ENCODE measurements around the gene TBX15. TPM values are rescaled to one million over a fixed set of nuclear protein-coding genes. Genes with fewer than 3 reads are reported as not detected.

TBX15 gene
- total RNA-seq, 3 donors from 2014 or later: not detected

- Mint-ChIP-seq H3K4me1 (ENCODE audit: low read depth) (peaks cover under 1% of the 10 kb centered on the region), H3K9me3 (no peaks in the 10 kb centered on the region), H3K36me3 (ENCODE audit: insufficient read depth) (no peaks in the 10 kb centered on the region), H3K4me3 (no peak overlapping the region), H3K27me3 (ENCODE audit: low read depth) (peaks cover 92% of the 10 kb centered on the region)
- ATAC-seq (no peak), DNase-seq (no peak)
Measured at GRCh38 chr1:118993700-118994026, 5.5 kb upstream of the TBX15 start.

GRCh38 chr1:118992868-118993699, 4.9 kb upstream of the TBX15 start:
- H3K9me3 Mint-ChIP-seq: no peaks in the 10 kb centered on the region
- H3K36me3 Mint-ChIP-seq (ENCODE audit: insufficient read depth): no peaks in the 10 kb centered on the region
- no peak overlapping the region for H3K4me3 Mint-ChIP-seq
- H3K4me1 Mint-ChIP-seq (ENCODE audit: low read depth): peaks cover 4% of the 10 kb centered on the region
- no peak for ATAC-seq
- no peak for DNase-seq
- H3K27me3 Mint-ChIP-seq (ENCODE audit: low read depth): peaks cover 92% of the 10 kb centered on the region

GRCh38 chr1:118992237-118992825, 4.2 kb upstream of the TBX15 start:
- DNase-seq: no peak
- H3K27me3 Mint-ChIP-seq (ENCODE audit: low read depth): peaks cover 91% of the 10 kb centered on the region
- ATAC-seq: no peak
- H3K4me1 Mint-ChIP-seq (ENCODE audit: low read depth): peaks cover 4% of the 10 kb centered on the region
- H3K36me3 Mint-ChIP-seq (ENCODE audit: insufficient read depth): no peaks in the 10 kb centered on the region
- H3K9me3 Mint-ChIP-seq: no peaks in the 10 kb centered on the region
- no peak overlapping the region for H3K4me3 Mint-ChIP-seq

- Mint-ChIP-seq H3K36me3 (ENCODE audit: insufficient read depth) (no peaks in the 10 kb centered on the region), H3K27me3 (ENCODE audit: low read depth) (peaks cover 93% of the 10 kb centered on the region), H3K4me1 (ENCODE audit: low read depth) (peaks cover 11% of the 10 kb centered on the region), H3K9me3 (no peaks in the 10 kb centered on the region), H3K4me3 (no peak overlapping the region)
- DNase-seq: no peak
- ATAC-seq: no peak
Measured at GRCh38 chr1:118991448-118991847, 3.3 kb upstream of the TBX15 start.

- DNase-seq: no peak
- H3K36me3 Mint-ChIP-seq (ENCODE audit: insufficient read depth): no peaks in the 10 kb centered on the region
- H3K27me3 Mint-ChIP-seq (ENCODE audit: low read depth): peaks cover 93% of the 10 kb centered on the region
- H3K9me3 Mint-ChIP-seq: no peaks in the 10 kb centered on the region
- ATAC-seq: no peak
- H3K4me1 Mint-ChIP-seq (ENCODE audit: low read depth): peaks cover 14% of the 10 kb centered on the region
- no peak overlapping the region for H3K4me3 Mint-ChIP-seq
Measured at GRCh38 chr1:118990513-118991152, 2.5 kb upstream of the TBX15 start.

- no peak for DNase-seq
- no peak for ATAC-seq
- Mint-ChIP-seq H3K27me3 (ENCODE audit: low read depth) (peaks cover 93% of the 10 kb centered on the region), H3K36me3 (ENCODE audit: insufficient read depth) (no peaks in the 10 kb centered on the region), H3K9me3 (no peaks in the 10 kb centered on the region), H3K4me3 (no peak overlapping the region), H3K4me1 (ENCODE audit: low read depth) (peaks cover 21% of the 10 kb centered on the region)
Measured at GRCh38 chr1:118989878-118990378, 1.8 kb upstream of the TBX15 start.

GRCh38 chr1:118989006-118989815, 1.1 kb upstream of the TBX15 start:
- Mint-ChIP-seq H3K27me3 (ENCODE audit: low read depth) (peaks cover 93% of the 10 kb centered on the region), H3K9me3 (no peaks in the 10 kb centered on the region), H3K4me3 (no peak overlapping the region), H3K36me3 (ENCODE audit: insufficient read depth) (no peaks in the 10 kb centered on the region), H3K4me1 (ENCODE audit: low read depth) (peaks cover 27% of the 10 kb centered on the region)
- DNase-seq: no peak
- ATAC-seq: no peak

GRCh38 chr1:118987468-118988185, 516 bp downstream of the TBX15 start:
- H3K27me3 Mint-ChIP-seq (ENCODE audit: low read depth): peaks cover 95% of the 10 kb centered on the region
- peaks cover 6% of the 10 kb centered on the region for H3K9me3 Mint-ChIP-seq
- ATAC-seq (peak; percentile 36 to 39), DNase-seq (no peak)
- peaks cover 5% of the 10 kb centered on the region for H3K36me3 Mint-ChIP-seq (ENCODE audit: insufficient read depth)
- H3K4me1 Mint-ChIP-seq (ENCODE audit: low read depth): peaks cover 29% of the 10 kb centered on the region
- H3K4me3 Mint-ChIP-seq: no peak overlapping the region

- Mint-ChIP-seq H3K36me3 (ENCODE audit: insufficient read depth) (peaks cover 5% of the 10 kb centered on the region), H3K9me3 (peaks cover 6% of the 10 kb centered on the region), H3K4me3 (peak overlapping the region; percentile 13)
Measured at GRCh38 chr1:118986555-118987467, 1.3 kb downstream of the TBX15 start.

GRCh38 chr1:118985640-118986554, 2.2 kb downstream of the TBX15 start:
- H3K27me3 Mint-ChIP-seq (ENCODE audit: low read depth): peaks cover 92% of the 10 kb centered on the region
- peaks cover 6% of the 10 kb centered on the region for H3K9me3 Mint-ChIP-seq
- H3K36me3 Mint-ChIP-seq (ENCODE audit: insufficient read depth): peaks cover 5% of the 10 kb centered on the region
- DNase-seq (no peak), ATAC-seq (no peak)
- H3K4me3 Mint-ChIP-seq: no peak overlapping the region
- peaks cover 29% of the 10 kb centered on the region for H3K4me1 Mint-ChIP-seq (ENCODE audit: low read depth)

More at GRCh38 chr1:118986555-118987467, 1.3 kb downstream of the TBX15 start:
- H3K27me3 Mint-ChIP-seq (ENCODE audit: low read depth): peaks cover 95% of the 10 kb centered on the region
- peaks cover 29% of the 10 kb centered on the region for H3K4me1 Mint-ChIP-seq (ENCODE audit: low read depth)
- ATAC-seq (no peak), DNase-seq (no peak)

GRCh38 chr1:118984722-118985639, 3.2 kb downstream of the TBX15 start:
- Mint-ChIP-seq H3K36me3 (ENCODE audit: insufficient read depth) (peaks cover 5% of the 10 kb centered on the region), H3K9me3 (peaks cover 6% of the 10 kb centered on the region), H3K4me3 (peak overlapping the region; percentile 39), H3K27me3 (ENCODE audit: low read depth) (peaks cover 92% of the 10 kb centered on the region), H3K4me1 (ENCODE audit: low read depth) (peaks cover 29% of the 10 kb centered on the region)
- ATAC-seq: no peak
- no peak for DNase-seq

All from activated T-cell treated with anti-CD3 and anti-CD28 coated beads, Interleukin-2, amount 50 U/mL, for 4 hours (primary cell).